ENCODE data around the gene SCN2A.

Gene SCN2A

GRCh38 chr2:165202239-165202638 is 37.0 kb upstream of the SCN2A start:
- H3K27ac ChIP-seq (ENCODE audit: extremely low read depth, low read depth, low read length), result no peak overlapping the region
- CTCF ChIA-PET, result interaction anchor here (0.7 to 13.0 kb wide), 6 partner anchors 12 to 243 kb away, joined by 3 to 236 read pairs (median 10); no protein-coding TSS in a partner anchor
- no peak overlapping the region for H3K4me3 ChIP-seq (ENCODE audit: low read depth, low read length)
- POLR2A ChIA-PET, result no interaction called here
- no peaks in the 10 kb centered on the region for H3K36me3 ChIP-seq (ENCODE audit: control insufficient read depth in 2 of 2, insufficient read depth in 1 of 2, low read length in 2 of 2)
- TF ChIP-seq ZIC2 (tag by site-specific recombination; IDR thresholded peaks at IDR 0.05) (no peak), ZNF621 (tag by site-specific recombination; IDR thresholded peaks at IDR 0.05) (no peak), ZNF571 (tag by site-specific recombination; IDR thresholded peaks at IDR 0.05) (no peak), ZNF24 (tag by site-specific recombination; IDR thresholded peaks at IDR 0.05) (no peak), ZNF580 (tag by site-specific recombination; IDR thresholded peaks at IDR 0.05) (no peak), ZBTB20 (tag by site-specific recombination; IDR thresholded peaks at IDR 0.05) (no peak)
- no peaks in the 10 kb centered on the region for H3K4me1 ChIP-seq (ENCODE audit: control insufficient read depth, insufficient read depth, low read length)
- no peaks in the 10 kb centered on the region for H3K9me3 ChIP-seq (ENCODE audit: control insufficient read depth, insufficient read depth, low read depth, low read length)

GRCh38 chr2:165203689-165204559 is 35.3 kb upstream of the SCN2A start, which contains the start of gene SCN3A:
Gene SCN3A (minus strand): TSS chr2:165204050. CDS start chr2:165176394, 27,656 bp downstream.
- TF ChIP-seq REST (tag by site-specific recombination; IDR thresholded peaks at IDR 0.05), result no peak
- no peak for TF ChIP-seq ZNF214 (tag by site-specific recombination; IDR thresholded peaks at IDR 0.05; ENCODE audit: borderline replicate concordance)
- peak; percentile 86 for TF ChIP-seq ZNF654 (tag by site-specific recombination; IDR thresholded peaks at IDR 0.05; ENCODE audit: low read depth)
- TF ChIP-seq OVOL3 (tag by site-specific recombination; IDR thresholded peaks at IDR 0.05), result no peak
- peak; percentile 87 for TF ChIP-seq ZNF362 (tag by site-specific recombination; IDR thresholded peaks at IDR 0.05)
- TF ChIP-seq ZNF354C (tag by site-specific recombination; IDR thresholded peaks at IDR 0.05; ENCODE audit: borderline replicate concordance, low read depth), result no peak
- TF ChIP-seq ZSCAN23 (tag by site-specific recombination; IDR thresholded peaks at IDR 0.05), result no peak
- TF ChIP-seq ZNF426 (tag by site-specific recombination; IDR thresholded peaks at IDR 0.05), result no peak
- TF ChIP-seq ZNF248 (tag by site-specific recombination; IDR thresholded peaks at IDR 0.05), result no peak
- TF ChIP-seq CTCF (tag by site-specific recombination; IDR thresholded peaks at IDR 0.05), result peak; percentile 72
- no peak for TF ChIP-seq ZFP37 (tag by site-specific recombination; IDR thresholded peaks at IDR 0.05)
- no peak for TF ChIP-seq PBX3 (CRISPR knock-in tag; IDR thresholded peaks at IDR 0.05)
- ChIA-PET CTCF (interaction anchor here (0.6 to 13.0 kb wide), 48 partner anchors 8 to 903 kb away, joined by 3 to 236 read pairs (median 4); no protein-coding TSS in a partner anchor), POLR2A (interaction anchor here (0.6 kb wide), 1 partner anchor 130 kb away, joined by 5 read pairs; no protein-coding TSS in a partner anchor)
- H3K4me3 ChIP-seq (ENCODE audit: low read depth, low read length), result no peak within 1 kb of the TSS
- H3K36me3 ChIP-seq (ENCODE audit: control insufficient read depth in 2 of 2, insufficient read depth in 1 of 2, low read length in 2 of 2), result no peaks in the 10 kb centered on the region
- H3K9me3 ChIP-seq (ENCODE audit: control insufficient read depth, insufficient read depth, low read depth, low read length), result no peaks in the 10 kb centered on the region
- H3K27ac ChIP-seq (ENCODE audit: extremely low read depth, low read depth, low read length), result no peak within 1 kb of the TSS
- H3K4me1 ChIP-seq (ENCODE audit: control insufficient read depth, insufficient read depth, low read length), result no peaks in the 10 kb centered on the region
